HG03460 (cell line): Measurements from ENCODE around the gene C6orf58.

Experiments used
- ATAC-seq: cut with Tn5 transposase; IDR thresholded peaks from one replicate; pipeline ENCODE4 v1.9.1; 2021; ENCODE audit not compliant: unreplicated experiment

The C6orf58 gene

GRCh38 chr6:127576874-127577273, at the start of gene C6orf58:
Gene C6orf58, plus strand, starts transcription at chr6:127577174. Its CDS starts 12 bp downstream, at chr6:127577186.
- no peak for ATAC-seq

- ATAC-seq: no peak
Measured at GRCh38 chr6:127533011-127533410, 44.0 kb upstream of the C6orf58 start.

GRCh38 chr6:127533736-127534135, 43.2 kb upstream of the C6orf58 start:
- no peak for ATAC-seq

GRCh38 chr6:127538750-127539264, 38.2 kb upstream of the C6orf58 start:
- no peak for ATAC-seq

GRCh38 chr6:127539272-127539671, 37.7 kb upstream of the C6orf58 start:
- no peak for ATAC-seq

GRCh38 chr6:127547215-127547614, 29.8 kb upstream of the C6orf58 start:
- no peak for ATAC-seq

- no peak for ATAC-seq
Measured at GRCh38 chr6:127547904-127548649, 28.9 kb upstream of the C6orf58 start.

- no peak for ATAC-seq
Measured at GRCh38 chr6:127550403-127550802, 26.6 kb upstream of the C6orf58 start.

GRCh38 chr6:127554435-127555006, 22.5 kb upstream of the C6orf58 start:
- no peak for ATAC-seq

GRCh38 chr6:127561660-127562059, 15.3 kb upstream of the C6orf58 start:
- no peak for ATAC-seq

- no peak for ATAC-seq
Measured at GRCh38 chr6:127564761-127565160, 12.2 kb upstream of the C6orf58 start.

- ATAC-seq: no peak
Measured at GRCh38 chr6:127566119-127566518, 10.9 kb upstream of the C6orf58 start.

- no peak for ATAC-seq
Measured at GRCh38 chr6:127566651-127567050, 10.3 kb upstream of the C6orf58 start.

GRCh38 chr6:127567476-127567875, 9.5 kb upstream of the C6orf58 start:
- ATAC-seq: no peak

GRCh38 chr6:127570739-127571389, 6.1 kb upstream of the C6orf58 start:
- peak; percentile 76 for ATAC-seq

- no peak for ATAC-seq
Measured at GRCh38 chr6:127578900-127579299, 1.9 kb downstream of the C6orf58 start.

GRCh38 chr6:127581576-127581975, 4.6 kb downstream of the C6orf58 start:
- no peak for ATAC-seq

GRCh38 chr6:127582777-127583462, 5.9 kb downstream of the C6orf58 start:
- ATAC-seq: no peak

GRCh38 chr6:127585123-127585522, 8.1 kb downstream of the C6orf58 start:
- ATAC-seq: no peak

- no peak for ATAC-seq
Measured at GRCh38 chr6:127586372-127586771, 9.4 kb downstream of the C6orf58 start.

- no peak for ATAC-seq
Measured at GRCh38 chr6:127587875-127588274, 10.9 kb downstream of the C6orf58 start.
